Measurements from ENCODE around the gene LIMK1. TPM values are rescaled to one million over a fixed set of nuclear protein-coding genes. Genes with fewer than 3 reads are reported as not detected.

Gene LIMK1
- total RNA-seq, 1 donor from 2014 or later = 20.3 TPM

GRCh38 chr7:74051193-74051592 is 32.4 kb upstream of the LIMK1 start:
- Mint-ChIP-seq H3K27me3 (ENCODE audit: unreplicated experiment) (peaks cover 26% of the 10 kb centered on the region), H3K27ac (ENCODE audit: unreplicated experiment) (no peak overlapping the region), H3K4me1 (ENCODE audit: unreplicated experiment) (peaks cover 13% of the 10 kb centered on the region), H3K36me3 (ENCODE audit: unreplicated experiment) (no peaks in the 10 kb centered on the region), H3K9me3 (ENCODE audit: unreplicated experiment) (no peaks in the 10 kb centered on the region), H3K4me3 (ENCODE audit: unreplicated experiment) (no peak overlapping the region)
- no peak for DNase-seq (ENCODE audit: extremely low spot score, unreplicated experiment)
- TF ChIP-seq CTCF (IDR thresholded peaks at IDR 0.05) = no peak

DNA sequence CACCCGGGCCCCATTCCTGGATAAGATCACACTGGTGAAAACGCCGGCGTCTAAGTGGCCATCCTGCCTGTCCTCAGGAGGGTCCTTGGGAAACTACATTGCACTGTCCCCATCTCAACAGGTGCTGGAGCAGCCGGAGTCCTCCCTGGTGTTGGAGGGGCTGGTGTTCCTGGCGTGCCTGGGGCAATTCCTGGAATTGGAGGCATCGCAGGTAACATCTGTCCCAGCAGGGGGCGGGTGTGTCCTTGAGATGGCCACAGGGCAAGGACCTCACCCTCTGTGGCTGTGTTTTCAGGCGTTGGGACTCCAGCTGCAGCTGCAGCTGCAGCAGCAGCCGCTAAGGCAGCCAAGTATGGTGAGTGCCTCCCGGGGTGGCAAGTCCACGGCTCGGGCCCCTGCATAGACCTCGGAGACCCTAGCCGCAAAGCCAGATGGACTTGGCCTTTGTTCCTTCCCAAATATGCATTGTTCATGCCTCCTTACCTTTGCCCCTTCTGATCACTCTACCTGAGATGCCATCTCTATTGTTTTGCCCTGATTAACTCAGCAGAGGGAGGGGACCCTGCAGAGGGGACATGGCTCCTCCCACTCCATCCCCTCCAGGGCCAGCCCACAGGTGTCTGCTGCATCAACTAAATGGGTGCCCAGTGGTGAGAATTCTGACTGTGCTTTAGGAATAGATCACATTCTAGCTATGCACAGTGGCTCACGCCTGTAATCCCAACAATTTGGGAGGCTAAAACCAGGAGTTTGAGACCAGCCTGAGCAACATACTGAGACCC is 31.8 kb upstream of the LIMK1 start:
- TF ChIP-seq CTCF (IDR thresholded peaks at IDR 0.05) = no peak
- H3K4me1 Mint-ChIP-seq (ENCODE audit: unreplicated experiment) = peaks cover 13% of the 10 kb centered on the region
- no peak overlapping the region for H3K4me3 Mint-ChIP-seq (ENCODE audit: unreplicated experiment)
- peaks cover 27% of the 10 kb centered on the region for H3K27me3 Mint-ChIP-seq (ENCODE audit: unreplicated experiment)
- no peak overlapping the region for H3K27ac Mint-ChIP-seq (ENCODE audit: unreplicated experiment)
- DNase-seq (ENCODE audit: extremely low spot score, unreplicated experiment) = no peak
- H3K36me3 Mint-ChIP-seq (ENCODE audit: unreplicated experiment) = no peaks in the 10 kb centered on the region
- H3K9me3 Mint-ChIP-seq (ENCODE audit: unreplicated experiment) = no peaks in the 10 kb centered on the region

DNA sequence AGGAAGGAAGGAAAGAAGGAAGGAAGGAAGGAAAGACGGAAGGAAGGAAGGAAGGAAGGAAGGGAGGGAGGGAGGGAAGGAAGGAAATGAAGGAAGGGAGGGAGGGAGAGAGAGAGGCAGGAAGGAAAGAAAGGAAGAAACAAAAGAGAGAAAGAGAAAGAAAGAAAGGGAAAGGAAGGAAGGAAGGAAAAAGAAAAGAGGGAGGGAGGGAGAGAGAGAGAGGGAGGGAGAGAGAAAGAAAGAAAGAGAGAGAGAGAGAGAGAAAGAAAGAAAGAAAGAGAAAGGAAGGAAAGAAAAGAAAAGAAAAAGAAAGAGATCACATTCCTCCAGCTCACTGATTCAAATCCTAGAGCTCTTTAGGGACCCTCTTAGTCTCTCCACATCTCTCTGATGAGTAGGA is 31.0 kb upstream of the LIMK1 start:
- Mint-ChIP-seq H3K4me3 (ENCODE audit: unreplicated experiment) (no peak overlapping the region), H3K9me3 (ENCODE audit: unreplicated experiment) (no peaks in the 10 kb centered on the region), H3K4me1 (ENCODE audit: unreplicated experiment) (peaks cover 13% of the 10 kb centered on the region), H3K27ac (ENCODE audit: unreplicated experiment) (no peak overlapping the region), H3K27me3 (ENCODE audit: unreplicated experiment) (peaks cover 27% of the 10 kb centered on the region), H3K36me3 (ENCODE audit: unreplicated experiment) (no peaks in the 10 kb centered on the region)
- no peak for DNase-seq (ENCODE audit: extremely low spot score, unreplicated experiment)
- TF ChIP-seq CTCF (IDR thresholded peaks at IDR 0.05) = no peak

DNA sequence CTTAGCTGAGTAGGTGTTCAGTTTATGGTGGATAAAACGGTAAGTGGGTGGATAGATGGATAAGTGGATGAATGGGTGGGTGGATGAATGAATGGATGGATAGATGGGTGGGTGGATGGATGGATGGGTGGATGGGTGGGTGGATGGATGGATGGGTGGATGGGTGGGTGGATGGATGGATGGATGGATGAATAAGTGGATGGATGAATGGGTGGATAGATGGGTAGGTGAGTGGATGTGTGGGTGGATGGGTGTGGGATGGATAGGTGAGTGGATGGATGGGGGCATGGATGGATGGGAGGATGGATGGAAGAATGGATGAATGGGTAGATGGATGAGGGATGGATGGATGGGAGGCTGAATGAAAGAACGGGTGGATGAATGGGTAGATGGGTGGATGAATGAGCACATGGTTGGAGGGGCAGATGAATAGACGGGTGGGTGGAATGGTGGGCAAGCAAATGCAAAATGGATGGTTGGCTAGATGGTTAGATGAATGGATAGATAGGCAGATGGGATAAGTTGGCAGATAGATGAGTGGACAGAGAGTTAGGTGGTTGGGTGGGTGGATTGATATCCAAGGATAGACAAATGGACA is 29.9 kb upstream of the LIMK1 start:
- H3K4me3 Mint-ChIP-seq (ENCODE audit: unreplicated experiment) = no peak overlapping the region
- no peak overlapping the region for H3K27ac Mint-ChIP-seq (ENCODE audit: unreplicated experiment)
- H3K4me1 Mint-ChIP-seq (ENCODE audit: unreplicated experiment) = peaks cover 13% of the 10 kb centered on the region
- no peak for TF ChIP-seq CTCF (IDR thresholded peaks at IDR 0.05)
- H3K9me3 Mint-ChIP-seq (ENCODE audit: unreplicated experiment) = no peaks in the 10 kb centered on the region
- H3K27me3 Mint-ChIP-seq (ENCODE audit: unreplicated experiment) = peaks cover 33% of the 10 kb centered on the region
- no peak for DNase-seq (ENCODE audit: extremely low spot score, unreplicated experiment)
- H3K36me3 Mint-ChIP-seq (ENCODE audit: unreplicated experiment) = no peaks in the 10 kb centered on the region

GRCh38 chr7:74056096-74056915 is 27.3 kb upstream of the LIMK1 start:
- Mint-ChIP-seq H3K27me3 (ENCODE audit: unreplicated experiment) (peaks cover 33% of the 10 kb centered on the region), H3K27ac (ENCODE audit: unreplicated experiment) (no peak overlapping the region), H3K9me3 (ENCODE audit: unreplicated experiment) (no peaks in the 10 kb centered on the region), H3K4me1 (ENCODE audit: unreplicated experiment) (peaks cover 8% of the 10 kb centered on the region), H3K4me3 (ENCODE audit: unreplicated experiment) (no peak overlapping the region), H3K36me3 (ENCODE audit: unreplicated experiment) (no peaks in the 10 kb centered on the region)
- TF ChIP-seq CTCF (IDR thresholded peaks at IDR 0.05) = no peak
- no peak for DNase-seq (ENCODE audit: extremely low spot score, unreplicated experiment)
